ENCODE data around the gene RAB34.
"Not testable (repeated sequence)": the region's sequence is repeated elsewhere in the genome, so short reads cannot be mapped to it uniquely, and the experiment has no call there.

Gene RAB34

DNA sequence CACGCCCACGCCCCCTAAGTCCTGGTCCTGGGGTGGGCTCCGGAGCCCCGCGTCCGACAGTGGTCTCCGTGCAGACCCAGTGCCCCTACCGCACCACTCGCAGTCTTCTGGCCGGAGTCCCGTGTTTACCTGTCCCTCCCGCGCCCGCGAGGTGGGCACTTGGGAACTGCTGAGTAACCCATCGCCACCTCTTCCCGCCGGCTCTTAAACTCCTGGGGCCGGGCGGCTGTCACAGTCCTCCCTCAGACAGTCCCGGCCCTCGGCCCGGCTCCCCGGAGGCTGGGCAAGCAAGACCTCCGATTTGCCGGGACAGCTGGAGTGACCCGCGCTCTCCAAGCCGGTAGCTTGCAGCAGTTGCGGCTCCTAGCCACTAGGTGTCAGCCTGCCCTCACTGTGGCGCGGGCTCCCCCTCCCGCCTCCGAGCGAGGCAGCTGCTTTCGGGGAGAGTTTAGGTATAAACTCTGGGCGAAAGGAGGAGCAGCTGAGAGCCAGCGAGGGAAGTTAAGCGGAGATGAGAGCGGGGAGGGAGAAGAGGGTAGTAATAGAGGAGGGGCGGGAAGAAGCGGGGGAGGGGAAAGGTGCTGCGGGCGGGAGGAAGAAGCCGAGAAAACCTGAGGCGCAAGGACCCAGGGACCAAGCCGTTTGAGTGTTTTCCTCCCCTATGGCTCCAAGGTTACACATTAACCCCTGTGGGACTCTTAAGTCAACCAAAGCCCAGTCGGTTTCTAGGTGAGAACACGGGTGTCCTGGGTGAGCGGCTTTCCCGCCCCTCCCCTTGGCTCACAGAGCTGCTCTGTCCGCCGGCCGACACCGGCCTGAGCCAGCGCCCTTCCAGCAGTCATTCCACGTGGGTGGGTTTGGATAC lies 9.2 kb upstream of the RAB34 start:
- peak; percentile 96 for DNase-seq

- peak; percentile 87 for DNase-seq
Observed at GRCh38 chr17:28726226-28726626, 8.6 kb upstream of the RAB34 start, which contains the start of gene TLCD1. TSS of gene TLCD1 (minus strand) at chr17:28726233. CDS start at chr17:28726097, 136 bp downstream.

- peak; percentile 77 for DNase-seq
Observed at GRCh38 chr17:28725660-28726225, 8.1 kb upstream of the RAB34 start.

GRCh38 chr17:28725166-28725659 lies 7.5 kb upstream of the RAB34 start:
- peak; percentile 56 for DNase-seq

- DNase-seq = peak; percentile 42
Observed at GRCh38 chr17:28724500-28725165, 7.0 kb upstream of the RAB34 start.

GRCh38 chr17:28723836-28724499 lies 6.3 kb upstream of the RAB34 start:
- DNase-seq = not testable (repeated sequence)

DNA sequence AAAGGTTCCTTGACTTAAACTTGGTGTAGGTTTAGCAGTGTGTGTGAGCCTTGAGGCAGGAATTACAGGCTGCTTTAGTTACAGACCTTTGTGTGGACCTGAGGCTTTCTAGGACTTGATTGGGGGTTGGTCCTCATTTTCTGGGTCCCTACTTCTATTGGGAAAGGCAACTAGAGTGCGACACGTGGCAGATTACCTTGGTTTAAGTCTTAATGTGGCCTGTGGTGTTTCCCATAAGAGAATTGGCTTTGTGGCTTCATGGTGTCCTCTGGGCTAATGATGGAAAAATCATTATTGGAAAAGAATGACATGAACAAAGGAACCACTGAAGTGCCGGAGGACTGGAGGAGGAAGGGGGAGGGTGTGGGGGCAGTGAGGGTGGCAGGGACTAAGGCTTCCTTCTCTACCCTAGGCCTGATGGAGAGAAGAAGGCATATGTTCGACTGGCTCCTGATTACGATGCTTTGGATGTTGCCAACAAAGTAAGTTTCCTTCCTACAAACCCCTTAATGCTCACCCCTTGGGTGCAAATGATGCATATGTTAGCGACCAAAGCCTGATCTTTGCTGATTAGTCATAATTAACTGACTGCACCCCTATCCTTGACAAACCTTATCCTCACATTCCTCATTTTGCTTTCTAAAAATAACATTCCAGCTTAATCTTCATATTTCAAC lies 5.6 kb upstream of the RAB34 start:
- DNase-seq = no peak

DNA sequence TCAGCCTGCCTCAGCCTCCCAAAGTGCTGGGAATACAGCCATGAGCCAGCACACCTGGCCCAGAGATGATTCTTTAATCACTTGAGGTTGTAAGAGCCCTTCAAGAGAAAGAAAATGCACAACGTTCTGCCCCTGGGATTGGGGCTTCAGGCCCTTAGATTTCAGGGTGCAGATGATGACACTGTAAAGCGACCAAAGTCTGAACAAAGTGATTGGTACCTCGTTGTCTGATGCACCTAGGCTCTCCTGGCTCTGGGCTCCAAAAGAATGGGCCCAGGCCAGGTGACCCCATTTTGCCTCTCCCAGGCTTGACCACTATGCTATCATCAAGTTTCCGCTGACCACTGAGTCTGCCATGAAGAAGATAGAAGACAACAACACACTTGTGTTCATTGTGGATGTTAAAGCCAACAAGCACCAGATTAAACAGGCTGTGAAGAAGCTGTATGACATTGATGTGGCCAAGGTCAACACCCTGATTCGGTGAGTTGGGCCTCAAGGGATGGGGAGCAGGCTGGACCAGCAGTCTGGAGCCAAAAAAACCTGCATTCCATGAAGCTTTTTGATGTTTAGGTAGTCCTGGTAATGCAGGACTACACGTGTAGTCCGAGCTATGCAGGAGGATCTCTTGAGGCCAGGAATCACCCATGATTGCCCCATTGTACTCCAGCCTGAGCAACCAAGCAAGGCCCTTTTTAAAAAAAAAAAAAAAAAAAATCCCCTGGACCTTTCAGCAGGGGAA lies 4.9 kb upstream of the RAB34 start:
- DNase-seq = no peak

- DNase-seq = peak; percentile 32
Observed at GRCh38 chr17:28720997-28721329, 3.3 kb upstream of the RAB34 start.

GRCh38 chr17:28720247-28720996 lies 2.8 kb upstream of the RAB34 start:
- DNase-seq = peak; percentile 62

- DNase-seq = no peak
Observed at GRCh38 chr17:28719021-28719433, 1.4 kb upstream of the RAB34 start.

DNA sequence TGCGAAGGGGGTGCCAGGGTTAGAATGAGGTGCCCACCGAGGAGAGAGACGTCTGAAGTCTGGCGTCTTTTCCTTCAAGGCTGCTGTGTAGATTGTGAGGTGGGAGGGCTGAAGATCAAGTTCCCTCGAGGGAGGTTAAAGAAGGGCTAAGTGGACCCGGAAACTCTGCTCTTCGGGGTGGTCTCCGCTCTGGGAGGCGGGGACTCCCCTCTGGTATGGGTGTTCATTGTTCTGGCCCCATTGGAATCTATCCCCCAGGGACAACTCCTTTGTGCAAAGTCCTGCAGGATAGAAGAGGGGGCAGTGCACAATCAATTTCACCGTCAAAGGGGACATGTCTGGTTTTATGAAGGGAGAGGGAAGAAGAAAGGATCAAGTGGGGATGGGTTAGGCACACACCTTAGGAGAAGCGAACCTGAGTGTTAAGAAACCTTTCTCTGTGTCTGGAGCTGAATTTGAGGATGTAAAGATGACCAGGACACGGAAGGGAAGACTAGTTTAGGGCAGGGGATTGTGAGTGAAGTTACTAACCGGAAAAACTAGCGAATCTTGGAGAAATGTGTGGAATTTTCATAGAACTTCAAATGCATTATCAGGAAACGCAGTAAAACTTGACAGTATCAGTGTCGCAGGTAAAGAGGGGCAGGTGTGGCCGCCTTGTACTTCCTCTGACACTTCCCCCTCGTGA lies 809 bp upstream of the RAB34 start:
- DNase-seq = no peak

DNA sequence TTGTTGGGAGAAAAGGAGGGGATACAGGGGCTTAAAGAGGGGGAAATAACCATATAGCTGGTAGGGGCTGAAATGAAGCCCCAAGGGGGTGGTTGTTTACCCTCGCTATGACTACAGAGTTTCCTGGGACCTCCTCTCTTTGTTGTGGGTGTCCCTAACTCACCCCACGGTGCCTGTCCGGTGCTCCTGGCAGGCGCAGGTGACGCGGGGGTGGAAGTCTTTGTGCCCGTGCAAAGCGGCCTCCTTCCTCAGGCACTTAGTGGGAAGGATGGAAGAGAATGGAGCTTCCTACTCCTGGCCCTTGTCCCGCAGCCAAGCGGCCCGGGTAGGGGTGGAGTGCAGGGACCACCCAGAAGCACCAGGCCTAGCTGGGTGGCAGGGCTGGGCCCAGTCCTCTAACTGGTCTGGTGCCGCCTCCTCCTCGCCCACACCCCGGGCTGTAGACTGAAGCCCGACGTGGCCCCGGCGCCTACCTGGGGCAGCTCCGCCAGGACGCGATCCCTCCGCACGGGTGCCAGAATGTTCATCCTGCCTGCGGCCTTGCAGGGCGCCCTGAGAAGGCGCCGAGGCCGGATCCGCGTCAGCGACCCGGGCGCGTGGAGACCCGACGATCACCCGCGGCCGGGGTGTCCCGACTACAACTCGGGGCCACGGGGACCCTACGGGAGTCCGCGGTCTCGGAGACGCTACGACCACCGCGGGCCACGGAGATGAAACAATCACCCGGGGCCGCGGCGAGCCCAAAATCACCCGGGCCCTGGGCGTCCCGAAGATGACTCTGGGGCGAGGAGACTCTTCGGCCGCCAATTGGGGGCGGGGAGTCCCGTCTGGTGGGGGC lies 709 bp downstream of the RAB34 start:
- DNase-seq = peak; percentile 51

DNA sequence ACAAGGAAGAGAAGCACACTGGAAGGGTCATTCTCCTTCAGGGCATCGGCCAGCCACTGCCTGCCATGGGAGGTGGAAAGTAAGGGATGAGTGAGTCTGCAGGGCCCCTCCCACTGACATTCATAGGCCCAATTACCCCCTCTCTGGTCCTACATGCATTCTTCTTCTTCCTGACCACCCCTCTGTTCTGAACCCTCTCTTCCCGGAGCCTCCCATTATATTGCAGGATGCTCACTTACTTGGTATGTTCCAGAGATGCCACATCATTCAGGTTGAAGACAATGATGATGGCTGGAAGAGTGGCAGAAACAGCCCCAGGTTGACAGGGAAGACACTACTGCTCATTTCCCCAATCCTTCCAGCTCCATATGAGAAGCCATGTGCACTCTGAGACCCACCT lies 2.5 kb downstream of the RAB34 start:
- no peak for DNase-seq

- no peak for DNase-seq
Observed at GRCh38 chr17:28714281-28714680, 3.4 kb downstream of the RAB34 start.

DNA sequence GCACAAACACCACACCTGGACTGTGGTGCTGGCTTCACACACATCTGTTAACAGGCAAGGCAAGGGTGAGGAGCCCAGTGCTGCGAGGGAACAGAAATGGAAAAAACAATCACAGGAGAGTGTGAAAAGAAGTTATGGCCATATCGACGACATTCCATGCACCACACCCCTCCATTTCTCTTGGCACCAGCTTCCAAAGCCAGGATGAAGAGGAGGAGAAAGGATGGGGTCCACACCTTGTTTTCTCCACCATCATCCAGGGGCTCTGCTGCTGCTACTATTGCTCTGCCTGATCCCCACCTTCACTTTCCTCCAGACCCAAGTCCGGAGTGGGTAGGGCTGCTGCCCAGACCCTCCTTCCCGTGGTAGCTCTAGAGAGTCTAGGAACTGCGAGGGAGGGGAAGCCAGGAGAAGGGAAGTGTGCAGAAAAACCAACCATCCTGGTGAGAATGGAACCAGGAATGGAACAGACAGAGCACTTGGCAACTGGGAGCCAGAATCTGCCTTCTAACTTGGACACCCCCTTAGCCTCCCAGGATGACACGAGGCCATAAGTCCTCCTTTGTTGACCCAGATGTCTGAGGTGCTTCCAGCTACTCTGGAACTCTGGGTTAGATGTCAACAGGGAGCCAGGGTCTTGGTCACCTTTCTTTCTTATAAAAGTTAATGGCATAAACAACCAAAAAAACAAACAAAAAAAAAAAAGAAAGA lies 4.8 kb downstream of the RAB34 start:
- DNase-seq = no peak

GRCh38 chr17:28712032-28712704 lies 5.5 kb downstream of the RAB34 start:
- DNase-seq = peak; percentile 82

DNA sequence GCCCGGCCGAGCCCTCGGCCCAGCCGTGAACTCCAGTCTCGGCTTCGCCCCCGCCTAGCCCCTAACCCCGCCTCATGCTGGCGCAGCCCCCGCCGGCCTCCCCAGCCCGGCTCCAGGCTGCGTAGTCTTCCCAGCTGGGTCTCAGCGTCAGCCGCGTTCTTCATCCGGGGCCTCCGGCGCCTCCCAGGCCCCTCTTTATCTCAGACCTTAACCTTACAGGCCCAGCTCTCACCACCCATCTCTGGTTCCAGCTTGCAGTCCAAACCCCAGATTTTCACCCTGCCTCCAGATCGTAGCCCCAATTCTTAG lies 6.0 kb downstream of the RAB34 start, which contains the start of gene PROCA1:
Gene PROCA1, minus strand, starts transcription at position 166 of the 309 bp plus-strand sequence. CDS start 228 bp downstream, outside the sequence.
- peak; percentile 52 for DNase-seq

Data from activated CD4-positive, alpha-beta T cell treated with anti-CD3 and anti-CD28 coated beads for 48 hours (primary cell).